OCI-LY1 (cell line): ENCODE measurements around the gene EPB41L1.

Experiments used
- EZH2 ChIP-seq: fragments of 200-600 bp; sonication (generic), shearing (Covaris generic); IDR thresholded peaks from 2 replicates; pipeline ENCODE4 v1.8.0; 2017; ENCODE audit warnings: borderline replicate concordance, mixed run types, mild to moderate bottlenecking, antibody characterized with exemption, low read length, moderate library complexity, mixed read lengths
- TF ChIP-seq, protein P1 (sequence below): fragments of 200-600 bp; sonication (generic), shearing (Covaris generic); IDR thresholded peaks from 2 replicates; pipeline ENCODE4 v1.5.1; 2017; ENCODE audit warnings: mild to moderate bottlenecking, antibody characterized with exemption, low read length, moderate library complexity, mixed read lengths

DNA sequence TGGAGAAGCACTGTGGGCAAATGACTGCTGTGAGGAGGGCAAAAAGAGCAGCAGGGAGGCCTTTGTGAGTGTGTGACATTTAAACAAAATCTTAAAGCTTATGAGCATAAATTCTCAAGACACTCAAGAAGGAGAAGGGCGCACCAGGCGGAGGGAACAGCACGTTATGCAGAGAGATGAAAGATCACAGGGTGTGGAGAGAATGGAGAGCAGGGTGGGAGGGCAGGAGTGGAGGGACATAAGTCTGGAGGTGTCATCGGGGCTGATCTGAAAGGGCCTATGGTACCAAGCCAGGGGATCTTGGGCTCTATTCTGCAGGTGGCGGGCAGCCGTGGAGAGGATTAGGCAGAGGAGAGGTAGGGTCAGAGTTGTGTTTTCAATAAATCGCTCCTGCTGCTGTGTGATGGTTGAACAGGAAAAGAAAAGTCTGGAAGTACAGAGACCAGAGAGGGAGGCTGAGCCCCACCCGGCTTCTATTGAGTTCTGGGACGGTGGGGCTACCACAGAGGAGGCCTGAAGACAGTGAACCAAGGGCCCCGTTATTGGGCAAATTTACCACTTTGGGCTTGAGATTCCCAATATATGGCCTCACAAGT, 127.3 kb downstream of the EPB41L1 start:
- TF ChIP-seq, protein P1, sequence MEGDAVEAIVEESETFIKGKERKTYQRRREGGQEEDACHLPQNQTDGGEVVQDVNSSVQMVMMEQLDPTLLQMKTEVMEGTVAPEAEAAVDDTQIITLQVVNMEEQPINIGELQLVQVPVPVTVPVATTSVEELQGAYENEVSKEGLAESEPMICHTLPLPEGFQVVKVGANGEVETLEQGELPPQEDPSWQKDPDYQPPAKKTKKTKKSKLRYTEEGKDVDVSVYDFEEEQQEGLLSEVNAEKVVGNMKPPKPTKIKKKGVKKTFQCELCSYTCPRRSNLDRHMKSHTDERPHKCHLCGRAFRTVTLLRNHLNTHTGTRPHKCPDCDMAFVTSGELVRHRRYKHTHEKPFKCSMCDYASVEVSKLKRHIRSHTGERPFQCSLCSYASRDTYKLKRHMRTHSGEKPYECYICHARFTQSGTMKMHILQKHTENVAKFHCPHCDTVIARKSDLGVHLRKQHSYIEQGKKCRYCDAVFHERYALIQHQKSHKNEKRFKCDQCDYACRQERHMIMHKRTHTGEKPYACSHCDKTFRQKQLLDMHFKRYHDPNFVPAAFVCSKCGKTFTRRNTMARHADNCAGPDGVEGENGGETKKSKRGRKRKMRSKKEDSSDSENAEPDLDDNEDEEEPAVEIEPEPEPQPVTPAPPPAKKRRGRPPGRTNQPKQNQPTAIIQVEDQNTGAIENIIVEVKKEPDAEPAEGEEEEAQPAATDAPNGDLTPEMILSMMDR, result no peak
- TF ChIP-seq EZH2, result no peak
